CD4-positive, alpha-beta memory T cell (primary cell): ENCODE results near the gene GAS7. TPM values are rescaled to one million over a fixed set of nuclear protein-coding genes. Genes with fewer than 3 reads are reported as not detected.

ENCODE experiments used
- CTCF ChIA-PET: fragments of 350-600 bp; sonication (Branson Sonifier 250); formaldehyde crosslinking; loops from one replicate; lab custom pipeline; 2021; ENCODE audit warnings: inconsistent platforms; ENCODE audit not compliant: partially characterized antibody; lab: Charles Lee
- POLR2A ChIA-PET: fragments of 350-600 bp; sonication (Branson Sonifier 250); formaldehyde crosslinking; loops from one replicate; lab custom pipeline; 2021; ENCODE audit not compliant: partially characterized antibody; lab: Charles Lee
- DNase-seq, 5 donors: peaks; one replicate each; pipeline versions ENCODE4 v3.0.0 to v3.0.0-alpha.2; 2020 to 2022; ENCODE audit warnings: mixed read lengths in 1 of 5
- H3K27ac ChIP-seq: one replicate; pipeline ENCODE4 v1.7.0; 2013; ENCODE audit warnings: low read depth, low read length
- H3K27me3 ChIP-seq: 2 replicates; pipeline ENCODE4 v1.7.0; 2013; ENCODE audit warnings: mild to moderate bottlenecking, low read length, moderate library complexity; ENCODE audit not compliant: insufficient read depth
- H3K36me3 ChIP-seq: 2 replicates; pipeline ENCODE4 v1.7.0; 2013; ENCODE audit warnings: mild to moderate bottlenecking, low read length, moderate library complexity; ENCODE audit not compliant: insufficient read depth
- H3K4me1 ChIP-seq: 2 replicates; pipeline ENCODE4 v1.7.0; 2013; ENCODE audit warnings: mild to moderate bottlenecking, low read length, moderate library complexity; ENCODE audit not compliant: insufficient read depth
- H3K4me3 ChIP-seq, 2 donors: one replicate each; pipeline ENCODE4 v1.7.0; 2013; ENCODE audit warnings: low read length in 2 of 2, mild to moderate bottlenecking in 1 of 2
- H3K9me3 ChIP-seq, 2 donors: one replicate each; pipeline ENCODE4 v1.7.0; 2013; ENCODE audit warnings: low read length in 2 of 2, control low read depth in 1 of 2; ENCODE audit not compliant: control insufficient read depth in 1 of 2
- H3K27ac Mint-ChIP-seq, 7 donors: one replicate each; pipeline ENCODE4 v1.8.0; 2020 to 2021; ENCODE audit warnings: mixed read lengths in 7 of 7, mild to moderate bottlenecking in 6 of 7, inconsistent platforms in 3 of 7, moderate library complexity in 3 of 7
- H3K27me3 Mint-ChIP-seq, 2 donors: one replicate each; pipeline ENCODE4 v1.8.0; 2020 to 2021; ENCODE audit warnings: mixed read lengths in 2 of 2
- H3K36me3 Mint-ChIP-seq, 2 donors: one replicate each; pipeline ENCODE4 v1.8.0; 2020 to 2021; ENCODE audit warnings: mixed read lengths in 2 of 2, inconsistent platforms in 1 of 2, mild to moderate bottlenecking in 1 of 2
- H3K4me1 Mint-ChIP-seq, 4 donors: one replicate each; pipeline ENCODE4 v1.8.0; 2020 to 2021; ENCODE audit warnings: mixed read lengths in 4 of 4, mild to moderate bottlenecking in 1 of 4
- H3K4me3 Mint-ChIP-seq, 8 donors: one replicate each; pipeline ENCODE4 v1.8.0; 2020 to 2021; ENCODE audit warnings: mixed read lengths in 8 of 8, mild to moderate bottlenecking in 7 of 8, moderate library complexity in 6 of 8, inconsistent platforms in 3 of 8
- H3K9me3 Mint-ChIP-seq, 8 donors: one replicate each; pipeline ENCODE4 v1.8.0; 2020 to 2021; ENCODE audit warnings: mixed read lengths in 8 of 8, mild to moderate bottlenecking in 5 of 8, inconsistent platforms in 3 of 8, moderate library complexity in 1 of 8
- intact Hi-C: fragments of 100-400 bp; cut with micrococcal nuclease; formaldehyde crosslinking; loops from one replicate; pipeline ENCODE4 v1.15.1; 2023
- polyA plus RNA-seq, 2 donors: library from polyadenylated mRNA; unstranded; fragments of 300-500 nt; fragmentation: Illumina TruSeq; gene quantifications; one replicate each; pipeline ENCODE4 v1.2.3, GENCODE V29; 2021
- total RNA-seq, 2 experiments: library from RNA; stranded (reverse); gene quantifications; one replicate each; pipeline ENCODE4 v1.2.3, GENCODE V29; 2021

Gene GAS7
- total and polyA plus RNA-seq, 4 experiments from 2014 or later, result 0.42 to 5.2 (median 3.0) TPM

DNA sequence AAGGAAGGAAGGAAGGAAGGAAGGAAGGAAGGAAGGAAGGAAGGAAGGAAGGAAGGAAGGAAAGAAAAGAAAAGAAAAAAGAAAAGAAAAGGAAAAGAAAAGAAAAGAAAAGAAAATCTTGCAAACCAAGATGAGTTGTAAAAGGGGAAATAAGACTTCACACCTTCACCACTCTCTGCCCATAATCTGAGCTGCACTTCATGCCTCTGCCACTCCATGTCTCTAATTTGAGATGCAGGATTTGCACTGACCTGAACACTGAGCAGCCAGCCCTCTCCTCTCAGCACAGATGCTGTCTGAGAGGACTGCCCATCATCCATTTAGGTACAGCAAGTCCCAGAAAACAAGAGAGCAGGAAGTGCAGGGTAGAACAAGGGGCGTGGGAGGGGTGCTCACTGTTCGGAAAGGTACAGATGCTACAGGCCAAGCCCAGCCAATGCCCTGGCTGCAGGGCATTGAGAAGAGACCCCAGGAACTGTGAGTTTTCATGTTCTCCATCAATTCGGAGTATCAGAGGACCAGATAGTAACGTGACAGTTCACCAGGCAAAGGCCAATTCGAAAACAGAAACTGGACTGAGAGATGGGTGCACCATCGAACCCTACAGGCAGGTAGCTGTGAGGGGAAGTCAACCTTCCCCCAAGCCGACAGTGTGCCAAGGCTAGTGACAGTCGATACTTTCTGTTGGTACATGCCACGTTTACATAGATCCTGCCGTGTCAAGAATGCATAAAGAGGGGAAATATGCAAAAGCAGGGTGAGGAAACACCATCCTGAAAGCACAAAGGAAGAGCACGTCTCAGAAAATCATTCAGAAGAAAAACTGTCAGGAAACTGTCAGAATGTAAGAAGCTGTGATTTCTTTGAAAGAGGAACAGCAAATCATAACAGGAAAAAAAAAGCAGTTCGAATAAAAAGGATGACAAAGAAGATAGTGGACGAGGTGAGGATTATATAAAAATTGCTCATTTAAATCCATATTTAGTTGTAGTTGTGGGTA is 151.3 kb downstream of the GAS7 start:
- Histone ChIP-seq H3K4me3 (no peak overlapping the region), H3K36me3 (no peaks in the 10 kb centered on the region), H3K27me3 (no peaks in the 10 kb centered on the region), H3K4me1 (no peaks in the 10 kb centered on the region), H3K27ac (no peak overlapping the region), H3K9me3 (no peaks in the 10 kb centered on the region)
- no peak for DNase-seq
- peak overlapping the region in 3 of 8 donors; percentile 3 to 45 (median 9) for H3K4me3 Mint-ChIP-seq
- H3K9me3 Mint-ChIP-seq, result peaks cover 0 to 2% (median 0%) of the 10 kb centered on the region in 8 donors
- no peaks in the 10 kb centered on the region for H3K36me3 Mint-ChIP-seq
- CTCF ChIA-PET, result no interaction called here
- H3K27me3 Mint-ChIP-seq, result peaks cover 0 to 1% of the 10 kb centered on the region in 2 donors
- intact Hi-C loops, result no loop called here
- peak overlapping the region in 2 of 7 donors; percentile 4 to 9 for H3K27ac Mint-ChIP-seq
- peaks cover 3 to 19% (median 11%) of the 10 kb centered on the region in 4 donors for H3K4me1 Mint-ChIP-seq
- POLR2A ChIA-PET, result no interaction called here

DNA sequence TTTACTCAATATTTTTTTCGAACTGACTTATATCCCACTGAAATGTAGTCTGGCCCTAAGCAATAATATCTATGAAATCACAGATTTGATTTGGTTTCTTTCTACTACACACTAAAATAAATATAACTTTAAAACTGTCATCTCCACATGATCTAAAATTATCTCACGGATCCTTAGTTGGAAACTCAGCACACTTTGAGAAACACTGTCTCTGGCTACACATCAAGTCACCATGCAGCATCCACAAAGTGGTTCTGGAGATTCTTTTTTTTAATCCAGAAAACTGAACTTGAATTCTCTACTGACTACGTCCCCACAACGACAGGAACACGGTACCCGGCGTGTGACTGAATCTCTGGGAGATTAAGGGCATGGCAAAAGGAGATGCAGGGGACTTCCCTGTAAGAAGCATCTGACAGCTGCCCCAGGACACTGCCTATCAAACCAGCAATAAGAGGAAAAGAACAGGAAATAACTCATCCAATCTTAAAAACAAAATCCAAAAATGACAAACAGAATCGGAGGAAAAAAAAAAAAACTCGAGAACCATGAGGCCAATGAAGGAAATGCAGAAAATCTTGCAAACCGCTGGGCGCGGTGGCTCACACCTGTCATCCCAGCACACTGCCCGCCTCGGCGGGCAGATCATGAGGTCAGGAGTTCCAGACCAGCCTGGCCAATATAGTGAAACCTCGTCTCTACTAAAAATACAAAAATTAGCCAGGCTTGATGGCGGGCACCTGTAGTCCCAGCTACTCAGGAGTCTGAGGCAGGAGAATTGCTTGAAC is 152.3 kb downstream of the GAS7 start:
- H3K36me3 Mint-ChIP-seq, result no peaks in the 10 kb centered on the region
- POLR2A ChIA-PET, result no interaction called here
- peak overlapping the region in 1 of 7 donors; percentile 18 for H3K27ac Mint-ChIP-seq
- Histone ChIP-seq H3K4me1 (no peaks in the 10 kb centered on the region), H3K27ac (no peak overlapping the region), H3K36me3 (no peaks in the 10 kb centered on the region), H3K9me3 (no peaks in the 10 kb centered on the region), H3K27me3 (no peaks in the 10 kb centered on the region), H3K4me3 (no peak overlapping the region)
- CTCF ChIA-PET, result no interaction called here
- intact Hi-C loops, result no loop called here
- peaks cover 0 to 1% of the 10 kb centered on the region in 2 donors for H3K27me3 Mint-ChIP-seq
- H3K4me3 Mint-ChIP-seq, result no peak overlapping the region
- peaks cover 0 to 2% (median 0%) of the 10 kb centered on the region in 8 donors for H3K9me3 Mint-ChIP-seq
- peaks cover 3 to 18% (median 10%) of the 10 kb centered on the region in 4 donors for H3K4me1 Mint-ChIP-seq
- DNase-seq, result no peak

DNA sequence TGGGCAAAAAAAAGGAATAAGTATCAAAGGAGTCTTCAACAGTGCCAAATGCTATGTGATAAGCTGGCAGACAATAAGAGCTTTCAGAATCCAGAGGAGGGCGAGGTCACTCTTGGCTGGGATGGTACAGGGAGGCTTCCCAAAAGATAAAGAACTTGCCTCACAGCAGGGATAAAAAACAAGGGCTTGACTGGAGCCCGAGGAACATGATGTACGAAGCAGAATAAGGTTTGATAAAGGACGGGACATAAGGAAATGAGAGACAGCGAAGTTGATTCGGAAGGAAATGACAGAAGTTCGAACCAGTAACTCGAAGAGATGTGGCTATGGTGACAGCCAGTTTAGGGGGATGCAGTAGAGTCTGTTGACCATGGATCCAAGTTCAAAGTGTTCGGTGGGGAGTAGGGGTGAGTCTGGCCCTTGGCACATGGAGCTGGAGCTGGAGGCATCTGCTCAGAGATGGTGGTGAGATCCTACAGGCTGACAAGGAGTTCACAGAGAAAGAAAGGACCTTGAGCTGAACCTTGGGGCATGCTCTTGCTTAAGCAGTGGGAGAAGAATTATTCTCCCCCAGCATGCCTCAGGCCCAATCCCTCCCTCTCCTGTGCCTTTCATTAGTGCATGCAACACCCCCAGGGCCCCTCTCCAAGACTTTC is 155.7 kb downstream of the GAS7 start:
- intact Hi-C loops, result no loop called here
- CTCF ChIA-PET, result no interaction called here
- Histone ChIP-seq H3K27me3 (no peaks in the 10 kb centered on the region), H3K4me1 (no peaks in the 10 kb centered on the region), H3K27ac (no peak overlapping the region), H3K4me3 (no peak overlapping the region), H3K36me3 (no peaks in the 10 kb centered on the region), H3K9me3 (no peaks in the 10 kb centered on the region)
- Mint-ChIP-seq H3K27ac (no peak overlapping the region), H3K9me3 (peaks cover 0 to 2% (median 0%) of the 10 kb centered on the region in 8 donors), H3K36me3 (no peaks in the 10 kb centered on the region), H3K4me1 (peaks cover 3 to 13% (median 8%) of the 10 kb centered on the region in 4 donors), H3K27me3 (peaks cover 0 to 1% of the 10 kb centered on the region in 2 donors), H3K4me3 (no peak overlapping the region)
- POLR2A ChIA-PET, result no interaction called here
- no peak for DNase-seq

- Histone ChIP-seq H3K4me1 (no peaks in the 10 kb centered on the region), H3K4me3 (no peak overlapping the region), H3K9me3 (no peaks in the 10 kb centered on the region), H3K27me3 (no peaks in the 10 kb centered on the region), H3K36me3 (no peaks in the 10 kb centered on the region), H3K27ac (no peak overlapping the region)
- DNase-seq, result no peak
- ChIA-PET POLR2A (no interaction called here), CTCF (no interaction called here)
- intact Hi-C loops, result no loop called here
- no peak overlapping the region for H3K27ac Mint-ChIP-seq
- H3K36me3 Mint-ChIP-seq, result no peaks in the 10 kb centered on the region
- peaks cover 0 to 2% (median 0%) of the 10 kb centered on the region in 8 donors for H3K9me3 Mint-ChIP-seq
- peaks cover 0 to 1% of the 10 kb centered on the region in 2 donors for H3K27me3 Mint-ChIP-seq
- H3K4me3 Mint-ChIP-seq, result no peak overlapping the region
- H3K4me1 Mint-ChIP-seq, result peaks cover 3 to 9% (median 6%) of the 10 kb centered on the region in 4 donors
Observed at GRCh38 chr17:10041916-10042588, 156.4 kb downstream of the GAS7 start.

- Histone ChIP-seq H3K27me3 (no peaks in the 10 kb centered on the region), H3K4me1 (no peaks in the 10 kb centered on the region), H3K9me3 (no peaks in the 10 kb centered on the region), H3K36me3 (no peaks in the 10 kb centered on the region), H3K27ac (no peak overlapping the region), H3K4me3 (no peak overlapping the region)
- Mint-ChIP-seq H3K27ac (no peak overlapping the region), H3K27me3 (peaks cover 0 to 1% of the 10 kb centered on the region in 2 donors), H3K9me3 (peaks cover 0 to 2% (median 0%) of the 10 kb centered on the region in 8 donors), H3K4me1 (peaks cover 0 to 4% (median 2%) of the 10 kb centered on the region in 4 donors), H3K36me3 (no peaks in the 10 kb centered on the region), H3K4me3 (no peak overlapping the region)
- DNase-seq, result no peak
- POLR2A ChIA-PET, result no interaction called here
- CTCF ChIA-PET, result no interaction called here
- intact Hi-C loops, result no loop called here
Observed at GRCh38 chr17:10041287-10041612, 157.2 kb downstream of the GAS7 start.

DNA sequence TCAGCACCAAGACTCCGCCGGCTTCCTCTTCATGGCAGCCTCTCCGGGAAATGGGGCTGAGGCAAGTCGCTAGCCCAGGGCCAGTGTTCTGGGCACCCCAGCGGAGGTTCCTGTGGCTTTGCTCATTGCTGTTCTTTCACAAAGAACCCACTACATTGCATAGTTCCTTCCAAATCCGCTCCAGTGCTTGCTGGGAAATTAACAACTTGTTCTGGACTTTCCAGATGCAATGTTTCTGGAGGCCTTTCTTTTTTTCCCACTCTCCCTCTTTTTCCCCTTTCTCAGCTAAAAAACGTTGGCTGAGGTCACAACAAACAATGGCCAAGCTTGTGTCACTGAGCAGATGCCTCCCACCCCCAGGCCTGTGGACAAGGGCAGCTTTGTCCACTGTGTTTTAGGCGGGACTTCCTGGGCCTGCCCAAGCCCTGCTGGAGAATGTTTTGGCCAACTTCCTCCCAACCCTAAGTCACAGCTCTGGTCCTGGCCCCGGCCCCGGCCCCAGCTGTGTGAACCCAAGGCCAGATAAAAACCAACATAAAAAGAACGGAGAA is 161.8 kb downstream of the GAS7 start:
- DNase-seq, result no peak
- Mint-ChIP-seq H3K4me3 (no peak overlapping the region), H3K27me3 (peaks cover 1 to 3% of the 10 kb centered on the region in 2 donors), H3K4me1 (no peaks in the 10 kb centered on the region), H3K9me3 (peaks cover 0 to 2% (median 0%) of the 10 kb centered on the region in 8 donors), H3K36me3 (no peaks in the 10 kb centered on the region), H3K27ac (no peak overlapping the region)
- intact Hi-C loops, result no loop called here
- Histone ChIP-seq H3K4me3 (no peak overlapping the region), H3K36me3 (no peaks in the 10 kb centered on the region), H3K4me1 (no peaks in the 10 kb centered on the region), H3K27ac (no peak overlapping the region), H3K27me3 (no peaks in the 10 kb centered on the region), H3K9me3 (no peaks in the 10 kb centered on the region)
- CTCF ChIA-PET, result no interaction called here
- POLR2A ChIA-PET, result no interaction called here
